ENCODE data around the gene ZNF354B. TPM values are rescaled to one million over a fixed set of nuclear protein-coding genes. Genes with fewer than 3 reads are reported as not detected.
"Not testable (repeated sequence)": the region's sequence is repeated elsewhere in the genome, so short reads cannot be mapped to it uniquely, and the experiment has no call there.

The ZNF354B gene
- total RNA-seq, 5 donors from 2014 or later (not counting 1 experiment from before 2014, with no cell fraction given): 14.5 to 37.8 (median 32.5) TPM

DNA sequence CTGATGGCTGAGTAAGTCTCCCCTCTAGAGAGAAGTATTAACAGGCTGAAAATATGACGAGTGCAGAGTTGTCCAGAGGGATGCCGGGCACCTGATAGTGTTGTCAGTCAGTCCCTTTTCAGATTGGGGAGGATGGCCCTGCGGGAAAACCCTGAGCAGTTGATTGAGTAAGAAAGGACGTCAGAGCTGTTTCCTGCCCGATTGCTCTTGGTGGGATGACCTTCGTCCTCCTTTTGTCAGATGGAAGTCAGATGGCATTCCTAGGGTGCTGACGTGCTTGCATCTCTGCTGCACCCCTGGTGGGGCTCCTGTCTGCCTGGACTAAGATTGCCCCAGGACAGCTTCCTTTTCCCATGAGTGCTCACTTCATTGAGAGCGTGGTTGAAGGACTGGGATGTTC, 9.8 kb downstream of the ZNF354B start:
- Histone ChIP-seq H3K36me3 (ENCODE audit: control insufficient read depth in 2 of 2, extremely low read depth in 1 of 2, insufficient read depth in 1 of 2, low read length in 1 of 2) (peaks cover 26 to 71% of the 10 kb centered on the region in 2 donors), H3K27ac (ENCODE audit: low read length) (no peak overlapping the region), H3K4me1 (ENCODE audit: control insufficient read depth in 1 of 2, extremely low read depth in 1 of 2, insufficient read depth in 2 of 2, low read length in 2 of 2) (no peaks in the 10 kb centered on the region), H3K4me3 (ENCODE audit: control insufficient read depth in 1 of 2, extremely low read depth in 1 of 2, low read length in 1 of 2) (no peak overlapping the region), H3K9me3 (peaks cover 8% of the 10 kb centered on the region), H3K27me3 (replicated peaks in 1 of 2; ENCODE audit: control insufficient read depth in 2 of 2, extremely low read depth in 1 of 2, insufficient read depth in 2 of 2, low read length in 1 of 2) (no peaks in the 10 kb centered on the region)
- 89% methylated on average over 7 of the region's 8 CpGs for WGBS (ENCODE audit: insufficient coverage)
- peaks cover 97% of the 10 kb centered on the region for H3K36me3 Mint-ChIP-seq
- peak overlapping the region in 1 of 3 donors; percentile 13 for H3K4me3 Mint-ChIP-seq
- H3K27ac Mint-ChIP-seq: no peak overlapping the region
- no peak for DNase-seq
- peaks cover 10 to 13% (median 12%) of the 10 kb centered on the region in 3 donors for H3K4me1 Mint-ChIP-seq
- ChIA-PET CTCF (no interaction called here), POLR2A (no interaction called here)
- ATAC-seq (replicated peaks in 1 of 4): no peak
- H3K27me3 Mint-ChIP-seq: no peaks in the 10 kb centered on the region
- H3K9me3 Mint-ChIP-seq: peaks cover 26 to 43% (median 30%) of the 10 kb centered on the region in 3 donors

- peaks cover 31 to 51% (median 33%) of the 10 kb centered on the region in 3 donors for H3K9me3 Mint-ChIP-seq
- ChIA-PET CTCF (no interaction called here), POLR2A (no interaction called here)
- no peaks in the 10 kb centered on the region for H3K27me3 Mint-ChIP-seq
- H3K27ac ChIP-seq (ENCODE audit: low read length): no peak overlapping the region
- 95% methylated on average over 8 of the region's 8 CpGs for WGBS (ENCODE audit: insufficient coverage)
- DNase-seq (no peak), ATAC-seq (replicated peaks in 1 of 4) (no peak)
- no peaks in the 10 kb centered on the region for H3K27me3 ChIP-seq (replicated peaks in 1 of 2; ENCODE audit: control insufficient read depth in 2 of 2, extremely low read depth in 1 of 2, insufficient read depth in 2 of 2, low read length in 1 of 2)
- H3K4me1 ChIP-seq (ENCODE audit: control insufficient read depth in 1 of 2, extremely low read depth in 1 of 2, insufficient read depth in 2 of 2, low read length in 2 of 2): no peaks in the 10 kb centered on the region
- peaks cover 11 to 15% (median 12%) of the 10 kb centered on the region in 3 donors for H3K4me1 Mint-ChIP-seq
- peaks cover 32 to 78% of the 10 kb centered on the region in 2 donors for H3K36me3 ChIP-seq (ENCODE audit: control insufficient read depth in 2 of 2, extremely low read depth in 1 of 2, insufficient read depth in 1 of 2, low read length in 1 of 2)
- H3K36me3 Mint-ChIP-seq: peaks cover 97% of the 10 kb centered on the region
- H3K4me3 ChIP-seq (ENCODE audit: control insufficient read depth in 1 of 2, extremely low read depth in 1 of 2, low read length in 1 of 2): no peak overlapping the region
- H3K27ac Mint-ChIP-seq: no peak overlapping the region
- H3K9me3 ChIP-seq: peaks cover 10% of the 10 kb centered on the region
- H3K4me3 Mint-ChIP-seq: no peak overlapping the region
Observed at GRCh38 chr5:178870411-178870810, 10.7 kb downstream of the ZNF354B start.

DNA sequence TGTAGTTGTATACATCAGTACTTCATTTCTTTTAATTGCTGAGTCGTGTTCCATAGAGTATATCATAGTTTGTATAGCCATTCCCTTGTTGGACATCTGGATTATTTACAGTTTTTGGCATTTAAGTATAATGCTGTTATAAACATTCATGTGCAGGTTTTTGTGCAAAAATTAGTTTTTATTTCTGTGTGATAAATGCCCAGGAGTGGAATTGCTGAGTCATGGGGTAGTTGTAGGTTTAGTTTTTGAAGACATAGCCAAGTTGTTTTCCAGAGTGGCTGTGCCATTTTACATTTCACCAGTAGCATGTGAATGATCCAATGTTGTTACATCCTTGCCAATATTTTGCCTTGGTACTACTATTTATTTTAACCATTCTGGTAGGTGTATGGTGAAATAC, 12.5 kb downstream of the ZNF354B start:
- Mint-ChIP-seq H3K27ac (no peak overlapping the region), H3K4me3 (no peak overlapping the region), H3K27me3 (no peaks in the 10 kb centered on the region), H3K4me1 (peaks cover 9 to 15% (median 12%) of the 10 kb centered on the region in 3 donors), H3K9me3 (peaks cover 36 to 65% (median 44%) of the 10 kb centered on the region in 3 donors), H3K36me3 (peaks cover 97% of the 10 kb centered on the region)
- WGBS (ENCODE audit: insufficient coverage): no CpG with 5 or more reads among the region's 1 CpG
- no peaks in the 10 kb centered on the region for H3K27me3 ChIP-seq (replicated peaks in 1 of 2; ENCODE audit: control insufficient read depth in 2 of 2, extremely low read depth in 1 of 2, insufficient read depth in 2 of 2, low read length in 1 of 2)
- no peak overlapping the region for H3K4me3 ChIP-seq (ENCODE audit: control insufficient read depth in 1 of 2, extremely low read depth in 1 of 2, low read length in 1 of 2)
- peaks cover 10% of the 10 kb centered on the region for H3K9me3 ChIP-seq
- H3K36me3 ChIP-seq (ENCODE audit: control insufficient read depth in 2 of 2, extremely low read depth in 1 of 2, insufficient read depth in 1 of 2, low read length in 1 of 2): peaks cover 34 to 75% of the 10 kb centered on the region in 2 donors
- ChIA-PET CTCF (no interaction called here), POLR2A (no interaction called here)
- DNase-seq: no peak
- ATAC-seq (replicated peaks in 1 of 4): no peak
- H3K27ac ChIP-seq (ENCODE audit: low read length): no peak overlapping the region
- no peaks in the 10 kb centered on the region for H3K4me1 ChIP-seq (ENCODE audit: control insufficient read depth in 1 of 2, extremely low read depth in 1 of 2, insufficient read depth in 2 of 2, low read length in 2 of 2)

DNA sequence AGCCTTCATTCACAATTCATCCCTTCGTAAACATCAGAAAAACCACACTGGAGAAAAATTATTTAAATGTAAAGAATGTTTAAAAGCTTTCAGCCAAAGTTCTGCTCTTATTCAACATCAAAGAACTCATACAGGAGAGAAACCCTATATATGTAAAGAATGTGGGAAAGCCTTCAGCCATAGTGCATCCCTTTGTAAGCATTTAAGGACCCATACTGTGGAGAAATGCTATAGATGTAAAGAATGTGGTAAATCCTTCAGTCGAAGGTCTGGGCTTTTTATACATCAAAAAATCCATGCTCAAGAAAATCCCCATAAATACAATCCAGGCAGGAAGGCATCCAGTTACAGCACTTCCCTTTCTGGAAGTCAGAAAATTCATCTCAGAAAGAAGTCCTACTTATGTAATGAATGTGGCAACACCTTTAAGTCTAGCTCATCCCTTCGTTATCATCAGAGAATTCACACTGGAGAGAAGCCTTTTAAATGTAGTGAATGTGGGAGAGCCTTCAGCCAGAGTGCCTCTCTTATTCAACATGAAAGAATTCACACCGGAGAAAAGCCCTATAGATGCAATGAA, 23.5 kb downstream of the ZNF354B start:
- H3K27me3 Mint-ChIP-seq; CTCF ChIA-PET; H3K27me3 ChIP-seq (replicated peaks in 1 of 2; ENCODE audit: control insufficient read depth in 2 of 2, extremely low read depth in 1 of 2, insufficient read depth in 2 of 2, low read length in 1 of 2); DNase-seq; ATAC-seq (replicated peaks in 1 of 4); H3K27ac Mint-ChIP-seq; H3K4me3 Mint-ChIP-seq; H3K27ac ChIP-seq (ENCODE audit: low read length); H3K4me3 ChIP-seq (ENCODE audit: control insufficient read depth in 1 of 2, extremely low read depth in 1 of 2, low read length in 1 of 2); POLR2A ChIA-PET; H3K4me1 Mint-ChIP-seq; H3K4me1 ChIP-seq (ENCODE audit: control insufficient read depth in 1 of 2, extremely low read depth in 1 of 2, insufficient read depth in 2 of 2, low read length in 2 of 2): not testable (repeated sequence)
- Histone ChIP-seq H3K9me3 (peaks cover 20% of the 10 kb centered on the region), H3K36me3 (ENCODE audit: control insufficient read depth in 2 of 2, extremely low read depth in 1 of 2, insufficient read depth in 1 of 2, low read length in 1 of 2) (peaks cover 11 to 34% of the 10 kb centered on the region in 2 donors)
- peaks cover 20 to 56% (median 53%) of the 10 kb centered on the region in 3 donors for H3K9me3 Mint-ChIP-seq
- H3K36me3 Mint-ChIP-seq: peaks cover 91% of the 10 kb centered on the region
- WGBS (ENCODE audit: insufficient coverage): no CpG with 5 or more reads among the region's 4 CpGs

DNA sequence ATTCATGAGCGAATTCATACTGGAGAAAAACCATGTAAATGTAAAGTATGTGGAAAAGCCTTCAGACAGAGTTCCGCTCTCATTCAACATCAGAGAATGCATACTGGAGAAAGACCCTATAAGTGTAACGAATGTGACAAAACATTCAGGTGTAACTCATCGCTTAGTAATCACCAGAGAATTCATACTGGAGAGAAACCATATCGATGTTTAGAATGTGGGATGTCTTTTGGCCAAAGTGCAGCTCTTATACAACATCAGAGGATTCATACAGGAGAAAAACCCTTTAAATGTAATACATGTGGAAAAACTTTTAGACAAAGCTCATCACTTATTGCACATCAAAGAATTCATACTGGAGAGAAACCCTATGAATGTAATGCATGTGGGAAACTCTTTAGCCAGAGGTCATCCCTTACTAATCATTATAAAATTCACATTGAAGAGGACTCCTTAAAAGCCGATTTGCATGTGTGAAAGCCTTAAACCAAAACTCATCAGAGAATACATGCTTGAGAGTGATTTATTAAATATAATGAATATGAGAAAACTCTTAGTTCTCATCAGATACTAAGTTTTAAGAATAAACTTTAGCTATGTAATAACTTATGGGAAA, 24.2 kb downstream of the ZNF354B start:
- Mint-ChIP-seq H3K4me3 (no peak overlapping the region), H3K4me1 (no peaks in the 10 kb centered on the region), H3K9me3 (peaks cover 23 to 57% (median 55%) of the 10 kb centered on the region in 3 donors), H3K36me3 (peaks cover 90% of the 10 kb centered on the region), H3K27ac (no peak overlapping the region), H3K27me3 (no peaks in the 10 kb centered on the region)
- CTCF ChIA-PET: no interaction called here
- no peaks in the 10 kb centered on the region for H3K4me1 ChIP-seq (ENCODE audit: control insufficient read depth in 1 of 2, extremely low read depth in 1 of 2, insufficient read depth in 2 of 2, low read length in 2 of 2)
- DNase-seq (no peak), ATAC-seq (replicated peaks in 1 of 4) (no peak)
- WGBS (ENCODE audit: insufficient coverage): no CpG with 5 or more reads among the region's 6 CpGs
- POLR2A ChIA-PET: no interaction called here
- peaks cover 20% of the 10 kb centered on the region for H3K9me3 ChIP-seq
- H3K36me3 ChIP-seq (ENCODE audit: control insufficient read depth in 2 of 2, extremely low read depth in 1 of 2, insufficient read depth in 1 of 2, low read length in 1 of 2): peaks cover 9 to 36% of the 10 kb centered on the region in 2 donors
- H3K4me3 ChIP-seq (ENCODE audit: control insufficient read depth in 1 of 2, extremely low read depth in 1 of 2, low read length in 1 of 2): no peak overlapping the region
- no peaks in the 10 kb centered on the region for H3K27me3 ChIP-seq (replicated peaks in 1 of 2; ENCODE audit: control insufficient read depth in 2 of 2, extremely low read depth in 1 of 2, insufficient read depth in 2 of 2, low read length in 1 of 2)
- no peak overlapping the region for H3K27ac ChIP-seq (ENCODE audit: low read length)

DNA sequence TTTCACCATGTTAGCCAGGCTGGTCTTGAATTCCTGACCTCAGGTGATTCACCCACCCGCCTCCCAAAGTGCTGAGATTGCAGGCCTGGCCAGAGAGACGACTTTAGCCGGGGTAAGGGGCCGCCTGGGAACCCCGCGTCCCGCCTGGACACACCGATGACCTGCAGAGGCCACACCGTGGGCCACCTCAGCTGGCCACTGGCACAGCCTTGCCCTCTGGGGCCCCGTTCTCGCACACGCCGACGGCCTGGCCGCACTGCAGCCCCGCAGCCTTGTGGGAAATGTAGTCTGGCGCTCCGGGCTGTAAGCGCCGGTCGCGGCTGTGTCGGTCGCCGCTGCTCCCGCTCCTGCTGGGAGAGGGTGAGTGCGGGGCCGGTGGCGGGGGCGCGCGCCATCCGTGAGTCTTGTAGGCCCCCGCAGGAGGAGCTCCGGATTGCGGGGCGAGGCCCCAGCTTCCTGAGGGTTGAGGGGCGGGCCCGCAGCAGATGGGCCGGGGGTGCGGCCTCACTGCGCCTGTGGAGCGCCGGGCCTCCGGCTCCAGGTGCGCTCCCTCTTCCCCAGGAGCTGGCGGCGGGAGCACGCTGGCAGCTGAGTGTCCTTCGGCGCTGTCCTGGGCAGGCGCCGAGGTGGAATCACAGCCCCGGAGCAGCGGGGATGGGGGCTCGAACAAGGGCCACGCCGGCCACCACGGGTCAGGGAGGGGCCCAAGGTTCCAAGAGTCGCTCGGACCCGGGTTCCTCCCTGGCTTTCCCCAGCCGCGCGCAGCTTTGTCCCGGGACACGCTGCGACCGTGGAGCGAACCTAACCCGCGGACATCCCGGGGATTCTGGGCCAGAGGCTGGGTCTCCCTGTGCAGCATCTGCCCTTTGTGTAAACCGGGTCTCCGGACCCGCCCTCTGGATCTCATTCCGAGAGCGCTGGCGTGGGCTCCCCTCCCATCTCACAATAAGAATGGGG, 36.1 kb downstream of the ZNF354B start, which contains the start of gene ZFP2:
ZFP2 (plus strand) TSS at position 299 of the 957 bp plus-strand sequence. CDS start 35,401 bp downstream, outside the sequence.
- CTCF ChIA-PET: interaction anchor here in 1 of 2 donors (0.6 kb wide), 1 partner anchor 36 kb away, joined by 4 read pairs; the partner anchor contains the start of gene ZNF354B
- peak within 1 kb of the TSS; percentile 50 to 77 for H3K4me3 ChIP-seq (ENCODE audit: control insufficient read depth in 1 of 2, extremely low read depth in 1 of 2, low read length in 1 of 2)

More for the DNA sequence above, 36.1 kb downstream of the ZNF354B start, which contains the start of gene ZFP2:
- peaks cover 0 to 9% of the 10 kb centered on the region in 2 experiments for H3K4me1 ChIP-seq (ENCODE audit: control insufficient read depth in 1 of 2, extremely low read depth in 1 of 2, insufficient read depth in 2 of 2, low read length in 2 of 2)
- Mint-ChIP-seq H3K27me3 (peaks cover 0 to 2% of the 10 kb centered on the region in 2 donors), H3K36me3 (peaks cover 15% of the 10 kb centered on the region), H3K4me1 (peaks cover 4 to 7% (median 5%) of the 10 kb centered on the region in 3 donors), H3K4me3 (peak within 1 kb of the TSS; percentile 77 to 85 (median 82)), H3K9me3 (peaks cover 0 to 25% (median 10%) of the 10 kb centered on the region in 3 donors), H3K27ac (peak within 1 kb of the TSS in 1 of 2 donors; percentile 23)
- POLR2A ChIA-PET: no interaction called here
- 9% methylated on average over 76 of the region's 79 CpGs for WGBS (ENCODE audit: insufficient coverage)
- no peak within 1 kb of the TSS for H3K27ac ChIP-seq (ENCODE audit: low read length)
- DNase-seq (peak in 31 of 35 experiments; percentile 0 to 40 (median 9)), ATAC-seq (replicated peaks in 1 of 4) (peak; percentile 71 to 87 (median 84))
- no peaks in the 10 kb centered on the region for H3K36me3 ChIP-seq (ENCODE audit: control insufficient read depth in 2 of 2, extremely low read depth in 1 of 2, insufficient read depth in 1 of 2, low read length in 1 of 2)
- peaks cover 0 to 8% of the 10 kb centered on the region in 2 experiments for H3K27me3 ChIP-seq (replicated peaks in 1 of 2; ENCODE audit: control insufficient read depth in 2 of 2, extremely low read depth in 1 of 2, insufficient read depth in 2 of 2, low read length in 1 of 2)
- no peaks in the 10 kb centered on the region for H3K9me3 ChIP-seq

Data from T-cell (primary cell).